Measurements from ENCODE around the gene GPR180.
A peak's percentile ranks its signal among the peaks of the same experiment; 100 is the strongest.

Gene GPR180

GRCh38 chr13:94601446-94602431, at the start of gene GPR180:
TSS of gene GPR180 (plus strand) at chr13:94601857. CDS start at chr13:94601928, 71 bp downstream.
- peak; percentile 97 for DNase-seq

- no peak for DNase-seq
These were observed 49.6 kb upstream of the GPR180 start for GRCh38 chr13:94552095-94552494.

- no peak for DNase-seq
These were observed 47.9 kb upstream of the GPR180 start for GRCh38 chr13:94553766-94554165.

GRCh38 chr13:94556041-94556440, 45.6 kb upstream of the GPR180 start:
- no peak for DNase-seq

GRCh38 chr13:94556621-94557020, 45.0 kb upstream of the GPR180 start:
- DNase-seq, result no peak

GRCh38 chr13:94557684-94558235, 43.9 kb upstream of the GPR180 start:
- no peak for DNase-seq

- DNase-seq, result no peak
These were observed 42.9 kb upstream of the GPR180 start for GRCh38 chr13:94558716-94559115.

- no peak for DNase-seq
These were observed 42.3 kb upstream of the GPR180 start for GRCh38 chr13:94559222-94559795.

- no peak for DNase-seq
These were observed 41.5 kb upstream of the GPR180 start for GRCh38 chr13:94560116-94560515.

GRCh38 chr13:94561126-94561525, 40.5 kb upstream of the GPR180 start:
- no peak for DNase-seq

GRCh38 chr13:94567581-94567980, 34.1 kb upstream of the GPR180 start:
- DNase-seq, result no peak

- no peak for DNase-seq
These were observed 33.2 kb upstream of the GPR180 start for GRCh38 chr13:94568443-94568842.

- DNase-seq, result no peak
These were observed 32.0 kb upstream of the GPR180 start for GRCh38 chr13:94569615-94570014.

- no peak for DNase-seq
These were observed 22.6 kb upstream of the GPR180 start for GRCh38 chr13:94579063-94579462.

- DNase-seq, result no peak
These were observed 17.7 kb upstream of the GPR180 start for GRCh38 chr13:94583926-94584325.

- no peak for DNase-seq
These were observed 16.0 kb upstream of the GPR180 start for GRCh38 chr13:94585543-94586101.

- DNase-seq, result no peak
These were observed 15.3 kb upstream of the GPR180 start for GRCh38 chr13:94586371-94586770.

GRCh38 chr13:94588541-94588940, 13.1 kb upstream of the GPR180 start:
- no peak for DNase-seq

- DNase-seq, result no peak
These were observed 10.9 kb upstream of the GPR180 start for GRCh38 chr13:94590744-94591143.

- no peak for DNase-seq
These were observed 6.4 kb upstream of the GPR180 start for GRCh38 chr13:94595001-94595949.

- DNase-seq, result peak; percentile 87
These were observed 5.6 kb upstream of the GPR180 start, which contains the start of gene TGDS for GRCh38 chr13:94595950-94596574. TSS of gene TGDS (minus strand) at chr13:94596152. CDS start at chr13:94596136, 16 bp downstream.

- no peak for DNase-seq
These were observed 5.1 kb upstream of the GPR180 start for GRCh38 chr13:94596575-94596971.

Data from midbrain (tissue), 1 donor.